Measurements from ENCODE around the gene SREK1IP1. TPM values are rescaled to one million over a fixed set of nuclear protein-coding genes. Genes with fewer than 3 reads are reported as not detected.

The SREK1IP1 gene
- total RNA-seq, 1 experiment from 2014 or later: 25.5 TPM

DNA sequence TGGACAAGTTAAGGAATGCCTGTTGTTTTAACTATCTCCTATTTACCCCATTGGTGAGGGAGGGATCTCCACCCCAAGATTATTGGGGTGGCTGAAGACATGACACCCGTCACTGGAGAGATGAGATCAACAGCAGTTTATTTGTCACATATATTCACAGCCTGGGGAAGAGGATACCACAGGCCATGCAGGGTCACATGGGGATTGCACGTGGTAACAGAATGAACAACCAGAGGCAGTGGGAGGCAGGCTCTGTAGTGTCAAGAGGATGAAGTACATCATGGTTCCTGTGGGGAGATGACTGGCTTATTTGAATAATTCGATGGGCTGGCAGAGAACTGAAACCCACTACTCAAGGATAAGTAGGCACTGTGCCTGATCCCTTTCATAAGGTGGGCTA is 96.8 kb downstream of the SREK1IP1 start:
- ChIA-PET CTCF (no interaction called here), RAD21 (ENCODE audit: low non-redundant PET in 1 of 2, low total read pairs in 2 of 2, uncharacterized antibody in 2 of 2, unreplicated experiment in 2 of 2) (no interaction called here), POLR2A (no interaction called here)
- Histone ChIP-seq H3K9me2 (ENCODE audit: insufficient read depth) (no peaks in the 10 kb centered on the region), H3K27ac (ENCODE audit: low read depth, low read length) (no peak overlapping the region), H3K36me3 (ENCODE audit: control insufficient read depth in 1 of 2, insufficient read depth in 2 of 2, low read length in 2 of 2) (no peaks in the 10 kb centered on the region), H3K9me3 (ENCODE audit: control insufficient read depth in 1 of 2, insufficient read depth in 1 of 2, low read depth in 1 of 2, low read length in 2 of 2) (no peaks in the 10 kb centered on the region), H3K4me1 (ENCODE audit: control insufficient read depth in 1 of 2, insufficient read depth in 2 of 2, low read length in 2 of 2) (no peaks in the 10 kb centered on the region), H3K4me3 (replicated peaks in 1 of 2; ENCODE audit: low read depth in 1 of 2, low read length in 2 of 2) (no peak overlapping the region), H3K27me3 (ENCODE audit: insufficient read depth, low read length) (no peaks in the 10 kb centered on the region), H4K20me1 (ENCODE audit: insufficient read depth) (no peaks in the 10 kb centered on the region), H2AFZ (ENCODE audit: low read depth, low read length, poor library complexity, severe bottlenecking) (no peak overlapping the region), H3K9ac (ENCODE audit: low read length) (no peak overlapping the region), H3K4me2 (ENCODE audit: low read length) (no peak overlapping the region), H3K79me2 (ENCODE audit: insufficient read depth, low read length) (no peaks in the 10 kb centered on the region)
- no peak for ATAC-seq
- BruUV-seq (replicated peaks): no TSS peak
- no peak for DNase-seq (ENCODE audit: low read depth, low spot score)
- intact Hi-C loops (cut with micrococcal nuclease): no loop called here
- TF ChIP-seq POLR2A (IDR thresholded peaks at IDR 0.05; ENCODE audit: borderline replicate concordance, extremely low read depth, insufficient read depth, insufficient read length): no peak

DNA sequence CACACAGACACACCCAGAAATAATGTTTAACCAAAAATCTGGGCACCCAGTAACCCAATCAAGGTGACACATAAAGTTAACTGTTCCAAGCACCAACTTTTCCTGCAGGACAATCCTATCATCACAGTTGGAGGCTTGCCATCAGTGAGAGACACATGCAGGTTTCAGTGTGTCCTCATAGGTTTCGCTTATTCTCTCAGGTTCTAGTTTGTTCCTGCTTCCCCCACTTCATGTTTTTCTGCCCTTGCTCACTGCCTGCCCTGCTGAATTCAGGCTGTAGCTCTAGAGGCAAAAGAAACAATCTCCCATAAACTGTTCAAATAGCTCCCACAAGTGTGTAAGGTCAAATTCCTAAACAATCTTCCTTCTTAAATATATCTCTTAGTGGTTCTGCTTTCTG is 98.2 kb downstream of the SREK1IP1 start:
- CTCF ChIA-PET: no interaction called here
- no peaks in the 10 kb centered on the region for H3K9me3 ChIP-seq (ENCODE audit: control insufficient read depth in 1 of 2, insufficient read depth in 1 of 2, low read depth in 1 of 2, low read length in 2 of 2)
- no peaks in the 10 kb centered on the region for H3K9me2 ChIP-seq (ENCODE audit: insufficient read depth)
- RAD21 ChIA-PET (ENCODE audit: low non-redundant PET in 1 of 2, low total read pairs in 2 of 2, uncharacterized antibody in 2 of 2, unreplicated experiment in 2 of 2): no interaction called here
- H4K20me1 ChIP-seq (ENCODE audit: insufficient read depth): no peaks in the 10 kb centered on the region
- TF ChIP-seq SP1 (IDR thresholded peaks at IDR 0.05; ENCODE audit: low read depth): no peak
- TF ChIP-seq TCF7L2 (IDR thresholded peaks at IDR 0.05; ENCODE audit: borderline replicate concordance, extremely low read depth, insufficient read depth, insufficient read length): no peak
- TF ChIP-seq, protein P1, sequence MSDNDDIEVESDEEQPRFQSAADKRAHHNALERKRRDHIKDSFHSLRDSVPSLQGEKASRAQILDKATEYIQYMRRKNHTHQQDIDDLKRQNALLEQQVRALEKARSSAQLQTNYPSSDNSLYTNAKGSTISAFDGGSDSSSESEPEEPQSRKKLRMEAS (IDR thresholded peaks at IDR 0.05): no peak
- no peak for TF ChIP-seq ZFX (IDR thresholded peaks at IDR 0.05)
- no peak for TF ChIP-seq EZH2 (IDR thresholded peaks at IDR 0.05)
- no peak overlapping the region for H3K4me3 ChIP-seq (replicated peaks in 1 of 2; ENCODE audit: low read depth in 1 of 2, low read length in 2 of 2)
- H3K36me3 ChIP-seq (ENCODE audit: control insufficient read depth in 1 of 2, insufficient read depth in 2 of 2, low read length in 2 of 2): no peaks in the 10 kb centered on the region
- intact Hi-C loops (cut with micrococcal nuclease): no loop called here
- H3K27ac ChIP-seq (ENCODE audit: low read depth, low read length): no peak overlapping the region
- no peaks in the 10 kb centered on the region for H3K79me2 ChIP-seq (ENCODE audit: insufficient read depth, low read length)
- BruUV-seq (replicated peaks): no TSS peak
- no peak for DNase-seq (ENCODE audit: low read depth, low spot score)
- H3K4me2 ChIP-seq (ENCODE audit: low read length): no peak overlapping the region
- H2AFZ ChIP-seq (ENCODE audit: low read depth, low read length, poor library complexity, severe bottlenecking): no peak overlapping the region
- H3K9ac ChIP-seq (ENCODE audit: low read length): no peak overlapping the region
- H3K27me3 ChIP-seq (ENCODE audit: insufficient read depth, low read length): no peaks in the 10 kb centered on the region
- no peak for ATAC-seq
- POLR2A ChIA-PET: no interaction called here
- H3K4me1 ChIP-seq (ENCODE audit: control insufficient read depth in 1 of 2, insufficient read depth in 2 of 2, low read length in 2 of 2): no peaks in the 10 kb centered on the region

Other genes with a start within 250 kb of the SREK1IP1 start
- gene SHISAL2B, start 78.2 kb downstream of the SREK1IP1 start, total RNA-seq (2021; ENCODE audit: unreplicated experiment): not detected
- 29.1 TPM for gene CWC27, start 239 bp upstream of the SREK1IP1 start, total RNA-seq (2021; ENCODE audit: unreplicated experiment)